ENCODE data around the gene HS3ST4. TPM values are rescaled to one million over a fixed set of nuclear protein-coding genes. Genes with fewer than 3 reads are reported as not detected.

HS3ST4 gene
- total and polyA plus RNA-seq, 2 of the 4 experiments (the other 2 are of a cell fraction): not detected

DNA sequence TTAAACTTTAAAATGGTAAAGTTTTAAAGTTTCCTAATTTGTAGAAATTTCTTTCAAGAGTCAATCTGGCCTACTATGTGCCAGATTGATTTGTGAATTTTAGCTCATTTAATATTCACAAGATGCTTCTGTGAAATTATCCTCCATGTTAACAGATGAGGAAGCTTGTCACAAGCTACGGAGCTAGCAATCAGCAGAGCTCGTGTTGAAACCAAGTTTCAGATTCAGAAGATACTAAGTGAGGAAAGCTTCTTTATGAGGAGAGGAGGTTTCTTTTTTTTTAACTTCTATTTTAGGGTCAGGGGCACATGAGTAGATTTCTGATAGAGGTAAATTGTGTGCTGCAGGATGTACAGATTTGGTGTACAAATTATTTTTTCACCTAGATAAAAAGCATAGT, 135.9 kb downstream of the HS3ST4 start:
- no peak overlapping the region for H2AFZ ChIP-seq (replicated peaks; ENCODE audit: low read length, poor library complexity)
- ChIA-PET POLR2A (ENCODE audit: unreplicated experiment) (no interaction called here), CTCF (no interaction called here)
- WGBS, 2 experiments (ENCODE audit: extremely low coverage in 2 of 2, insufficient read length in 1 of 2): no CpG with 5 or more reads among the region's 2 CpGs
- no peak overlapping the region for H3K23ac ChIP-seq (ENCODE audit: low read depth, low read length)
- intact Hi-C loops (cut with micrococcal nuclease): no loop called here
- H3K9me3 ChIP-seq (ENCODE audit: control insufficient read depth, insufficient read depth, low read length): no peaks in the 10 kb centered on the region
- ATAC-seq (ENCODE audit: low read depth) (no peak), DNase-seq (no peak)
- H2BK20ac ChIP-seq (ENCODE audit: low read depth, low read length): no peak overlapping the region
- H2BK5ac ChIP-seq (ENCODE audit: low read depth, low read length, poor library complexity, severe bottlenecking): no peak overlapping the region
- no peak overlapping the region for H3K14ac ChIP-seq (replicated peaks; ENCODE audit: low read depth, low read length)
- H4K20me1 ChIP-seq (ENCODE audit: insufficient read depth, low read length): no peaks in the 10 kb centered on the region
- BruUV-seq (replicated peaks): no TSS peak
- dilution Hi-C loops (cut with HindIII; ENCODE audit: low sequenced_read_pairs, unreplicated experiment): no loop called here
- no peak overlapping the region for H3K4me2 ChIP-seq (ENCODE audit: low read depth, low read length)
- TF ChIP-seq, protein P1, sequence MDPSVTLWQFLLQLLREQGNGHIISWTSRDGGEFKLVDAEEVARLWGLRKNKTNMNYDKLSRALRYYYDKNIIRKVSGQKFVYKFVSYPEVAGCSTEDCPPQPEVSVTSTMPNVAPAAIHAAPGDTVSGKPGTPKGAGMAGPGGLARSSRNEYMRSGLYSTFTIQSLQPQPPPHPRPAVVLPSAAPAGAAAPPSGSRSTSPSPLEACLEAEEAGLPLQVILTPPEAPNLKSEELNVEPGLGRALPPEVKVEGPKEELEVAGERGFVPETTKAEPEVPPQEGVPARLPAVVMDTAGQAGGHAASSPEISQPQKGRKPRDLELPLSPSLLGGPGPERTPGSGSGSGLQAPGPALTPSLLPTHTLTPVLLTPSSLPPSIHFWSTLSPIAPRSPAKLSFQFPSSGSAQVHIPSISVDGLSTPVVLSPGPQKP (IDR thresholded peaks at IDR 0.05; ENCODE audit: borderline replicate concordance, low read depth, low read length): no peak
- no peak for TF ChIP-seq CHD1 (IDR thresholded peaks at IDR 0.05; ENCODE audit: low read depth, low read length)
- TF ChIP-seq BHLHE40 (IDR thresholded peaks at IDR 0.05; ENCODE audit: low read depth, low read length): no peak
- no peak for TF ChIP-seq NFE2L2 (IDR thresholded peaks at IDR 0.05; ENCODE audit: low read depth, low read length)
- TF ChIP-seq, protein P2, sequence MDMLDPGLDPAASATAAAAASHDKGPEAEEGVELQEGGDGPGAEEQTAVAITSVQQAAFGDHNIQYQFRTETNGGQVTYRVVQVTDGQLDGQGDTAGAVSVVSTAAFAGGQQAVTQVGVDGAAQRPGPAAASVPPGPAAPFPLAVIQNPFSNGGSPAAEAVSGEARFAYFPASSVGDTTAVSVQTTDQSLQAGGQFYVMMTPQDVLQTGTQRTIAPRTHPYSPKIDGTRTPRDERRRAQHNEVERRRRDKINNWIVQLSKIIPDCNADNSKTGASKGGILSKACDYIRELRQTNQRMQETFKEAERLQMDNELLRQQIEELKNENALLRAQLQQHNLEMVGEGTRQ (IDR thresholded peaks at IDR 0.05; ENCODE audit: low read depth, low read length): no peak
- TF ChIP-seq MAZ (IDR thresholded peaks at IDR 0.05; ENCODE audit: borderline replicate concordance, low read depth, low read length): no peak
- TF ChIP-seq SMC3 (IDR thresholded peaks at IDR 0.05; ENCODE audit: low read depth, low read length): no peak
- no peak for TF ChIP-seq MXI1 (IDR thresholded peaks at IDR 0.05; ENCODE audit: borderline replicate concordance, low read depth, low read length)
- no peak for TF ChIP-seq RCOR1 (IDR thresholded peaks at IDR 0.05; ENCODE audit: insufficient replicate concordance, low read length)
- no peak for TF ChIP-seq FOS (IDR thresholded peaks at IDR 0.05; ENCODE audit: low read depth, low read length)
- no peak for TF ChIP-seq POLR2A (IDR thresholded peaks at IDR 0.05; ENCODE audit: low read depth, low read length)
- TF ChIP-seq RFX5 (IDR thresholded peaks at IDR 0.05; ENCODE audit: low read depth, low read length): no peak
- no peak for TF ChIP-seq MAFK (IDR thresholded peaks at IDR 0.05; ENCODE audit: low read depth, low read length)
- no peak for TF ChIP-seq CEBPB (IDR thresholded peaks at IDR 0.05; ENCODE audit: low read depth, low read length)
- H3K4ac ChIP-seq (ENCODE audit: low read depth, low read length): no peak overlapping the region
- no peaks in the 10 kb centered on the region for H3K9me1 ChIP-seq (ENCODE audit: insufficient read depth, low read length)
- H4K5ac ChIP-seq (ENCODE audit: low read depth, low read length): no peak overlapping the region
- no peaks in the 10 kb centered on the region for H3K27me3 ChIP-seq (ENCODE audit: control insufficient read depth, insufficient read depth, low read length)
- H3K27ac ChIP-seq (ENCODE audit: insufficient read depth, low read length): no peak overlapping the region
- H3K9ac ChIP-seq (ENCODE audit: low read depth, low read length): no peak overlapping the region
- no peak overlapping the region for H4K91ac ChIP-seq (ENCODE audit: insufficient read depth, low read depth, low read length)
- no peak overlapping the region for H4K8ac ChIP-seq (ENCODE audit: low read depth in 2 of 2, low read length in 2 of 2)
- no peak overlapping the region for H3K56ac ChIP-seq (ENCODE audit: extremely low read depth, insufficient read depth, low read length)
- H2AK9ac ChIP-seq (replicated peaks; ENCODE audit: low read depth, low read length, poor library complexity): no peak overlapping the region
- no peaks in the 10 kb centered on the region for H3K4me1 ChIP-seq (ENCODE audit: control insufficient read depth, insufficient read depth, low read length)
- H2BK120ac ChIP-seq (ENCODE audit: low read depth, low read length): no peak overlapping the region
- no peak overlapping the region for H2BK15ac ChIP-seq (ENCODE audit: low read depth, low read length)
- no peak overlapping the region for H2AK5ac ChIP-seq (ENCODE audit: low read depth, low read length)
- in situ Hi-C loops (cut with MboI; ENCODE audit: low sequenced_read_pairs): loop anchor here (25.0 kb wide), 2 partner anchors 1560 to 1635 kb away; no protein-coding TSS in a partner anchor
- H3K36me3 ChIP-seq (ENCODE audit: control insufficient read depth, insufficient read depth, low read length): no peaks in the 10 kb centered on the region
- no peak overlapping the region for H3K18ac ChIP-seq (ENCODE audit: low read depth, low read length)
- no peaks in the 10 kb centered on the region for H3K79me1 ChIP-seq (ENCODE audit: low read depth in 1 of 2, low read length in 2 of 2)
- no peak overlapping the region for H3K4me3 ChIP-seq (ENCODE audit: insufficient read depth, low read depth, low read length)

Measured in IMR-90 (cell line).